Measurements from ENCODE around the gene THRB.

Gene THRB

DNA sequence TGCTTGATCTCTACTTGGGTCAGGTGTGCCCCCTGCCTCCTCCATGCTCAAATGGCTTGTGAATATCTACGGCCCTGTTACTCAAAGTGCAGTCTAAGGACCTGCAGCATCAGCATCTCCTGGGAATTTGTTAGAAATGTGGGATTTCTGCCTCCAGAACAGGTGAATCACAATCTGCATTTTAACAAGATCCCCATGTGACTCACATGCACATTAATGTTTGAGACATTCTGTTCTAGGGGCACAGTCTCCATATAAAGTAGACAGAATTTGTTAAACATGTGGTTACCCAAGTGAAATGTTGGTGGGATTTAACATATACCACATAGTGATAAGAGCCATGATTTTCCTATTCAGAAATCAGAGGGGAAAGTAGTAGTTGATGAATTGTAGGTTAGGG, 293.3 kb downstream of the THRB start:
- no peak for DNase-seq

GRCh38 chr3:24199775-24200247, 294.8 kb downstream of the THRB start:
- no peak for DNase-seq

- no peak for DNase-seq
Measured at GRCh38 chr3:24199300-24199699, 295.4 kb downstream of the THRB start.

GRCh38 chr3:24198728-24199127, 295.9 kb downstream of the THRB start:
- no peak for DNase-seq

- no peak for DNase-seq
Measured at GRCh38 chr3:24197809-24198208, 296.8 kb downstream of the THRB start.

DNA sequence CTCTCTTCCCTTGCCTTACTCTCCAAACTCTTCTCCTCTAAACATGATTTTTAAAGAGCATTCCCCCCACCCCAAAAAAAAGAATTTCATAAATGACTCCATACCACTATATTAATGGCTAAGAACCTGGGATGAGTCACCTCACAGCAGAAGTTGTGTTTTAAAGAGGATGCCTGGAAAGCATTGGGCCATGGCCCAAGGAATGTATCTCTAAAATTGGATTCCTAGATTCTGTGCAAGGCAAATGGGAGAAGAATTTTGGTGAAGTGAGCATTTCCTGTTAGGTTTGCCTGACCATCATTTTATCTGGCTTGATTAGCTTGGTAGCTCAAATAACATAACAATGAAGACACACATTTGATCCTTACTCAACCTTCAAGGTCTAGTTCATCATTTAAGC, 298.1 kb downstream of the THRB start:
- DNase-seq, result no peak

DNA sequence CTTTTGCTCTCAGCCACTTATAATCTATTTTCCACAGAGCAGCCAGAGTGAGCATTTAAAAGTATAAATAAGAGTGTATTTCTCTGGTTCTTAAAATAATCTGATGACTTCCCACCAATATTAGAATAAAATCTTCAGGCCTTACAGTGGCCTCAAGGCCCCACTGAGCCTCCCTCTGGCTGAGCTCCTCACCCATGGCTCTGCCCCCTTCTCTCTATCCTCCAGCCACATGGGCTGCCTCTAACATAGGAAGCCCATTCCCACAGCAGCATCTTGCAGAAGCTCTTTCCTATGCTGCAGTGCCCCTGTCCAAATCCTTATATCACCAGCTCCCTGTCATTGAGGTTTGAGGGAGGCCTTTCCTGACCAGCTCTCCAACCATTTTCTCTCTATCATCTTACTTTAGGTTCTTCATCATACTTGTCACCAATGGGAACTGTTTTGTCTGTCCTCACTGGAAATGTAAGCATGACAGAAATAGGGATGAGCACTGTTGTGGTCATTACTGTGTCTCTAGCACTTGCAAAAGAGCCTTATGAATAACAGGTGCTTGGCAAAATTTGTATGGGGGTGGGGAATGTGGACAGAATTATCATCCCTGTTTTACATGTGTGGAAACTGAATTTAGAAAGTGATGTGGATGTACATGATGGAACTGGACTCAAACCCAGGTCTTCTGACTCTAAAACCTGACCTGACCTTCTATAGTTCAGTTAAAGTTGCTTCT, 299.0 kb downstream of the THRB start:
- no peak for DNase-seq

GRCh38 chr3:24192469-24193056, 302.1 kb downstream of the THRB start:
- no peak for DNase-seq

- no peak for DNase-seq
Measured at GRCh38 chr3:24191801-24192403, 302.7 kb downstream of the THRB start.

DNA sequence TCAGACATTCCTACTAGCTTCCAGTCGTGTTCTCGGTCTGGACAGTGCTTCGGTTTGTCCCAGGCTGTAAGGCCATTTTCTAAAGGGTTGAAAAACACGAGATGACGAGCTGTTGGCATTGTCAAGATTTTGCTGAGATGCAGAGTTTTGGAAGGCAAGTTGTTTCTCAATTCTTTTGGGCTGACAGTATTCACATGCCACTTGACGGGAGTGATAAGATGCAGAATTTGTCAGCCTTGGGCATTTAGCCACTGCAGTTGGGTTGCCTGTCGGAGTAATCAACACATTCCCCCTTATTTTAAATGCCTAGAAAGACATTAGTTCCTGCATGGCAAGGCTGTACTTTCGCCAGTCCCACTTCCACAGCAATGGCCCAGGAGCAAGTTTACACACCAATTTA, 304.4 kb downstream of the THRB start:
- DNase-seq, result no peak

DNA sequence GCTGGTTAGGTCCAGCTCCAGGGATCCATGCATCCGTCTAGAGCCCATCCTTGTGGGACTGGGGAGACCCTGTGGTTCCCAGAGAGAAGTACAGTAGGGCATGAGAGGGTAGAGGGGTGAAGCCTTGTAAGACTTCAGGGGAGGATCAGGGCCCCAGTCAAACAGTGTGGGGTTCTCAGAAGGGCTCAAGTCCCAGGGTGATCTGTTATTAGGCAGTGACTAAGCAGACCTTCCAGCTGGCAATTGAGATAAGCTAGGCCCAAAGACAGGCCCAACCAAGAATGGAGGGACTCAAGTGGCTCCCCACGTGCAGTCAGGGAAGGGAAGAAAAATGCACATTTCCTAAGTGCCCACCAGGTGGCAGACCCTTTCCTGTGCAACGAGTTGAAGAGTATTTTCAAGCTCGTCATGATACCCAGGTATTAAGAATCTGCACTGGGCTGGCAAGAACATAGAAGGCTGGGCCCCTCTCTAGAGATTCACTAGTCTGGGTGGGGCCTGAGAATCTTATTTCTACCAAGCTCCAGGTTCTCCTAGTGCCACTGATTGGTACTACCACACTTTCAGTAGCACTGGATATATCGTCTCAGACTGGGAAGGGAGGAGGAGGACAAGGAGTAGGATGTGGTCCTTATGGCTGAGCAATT, 308.8 kb downstream of the THRB start:
- DNase-seq, result no peak

DNA sequence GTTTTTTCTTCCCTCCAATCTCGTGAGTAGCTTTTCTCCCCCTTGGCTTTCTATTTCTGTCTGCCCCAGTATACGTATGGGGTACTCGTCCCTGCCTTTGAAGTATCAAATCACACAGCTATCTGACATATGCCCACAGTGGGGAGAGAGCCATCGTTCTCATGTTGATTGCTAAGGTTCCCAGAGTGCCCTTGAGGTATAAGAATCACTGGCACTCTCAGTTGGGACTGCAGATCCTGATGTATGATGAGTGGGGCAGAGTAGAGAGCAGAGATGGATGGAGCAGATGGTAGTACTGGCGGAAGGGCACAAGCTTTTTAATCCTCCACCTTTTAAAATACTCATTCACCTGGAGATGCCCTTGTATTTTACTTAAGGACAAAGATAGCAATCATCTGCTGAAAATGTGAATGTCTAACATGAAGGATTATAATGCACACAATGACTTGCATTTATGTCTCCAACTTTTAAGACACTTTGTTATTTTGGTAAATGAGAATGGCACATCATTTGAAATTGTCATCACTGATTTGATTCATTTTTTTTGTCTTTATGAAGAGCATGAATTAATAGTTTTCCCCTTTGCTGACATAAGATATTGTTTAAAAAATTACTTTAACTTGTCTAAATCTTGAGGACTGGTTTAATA, 310.0 kb downstream of the THRB start:
- DNase-seq, result no peak

- DNase-seq, result no peak
Measured at GRCh38 chr3:24182756-24183155, 311.9 kb downstream of the THRB start.

DNA sequence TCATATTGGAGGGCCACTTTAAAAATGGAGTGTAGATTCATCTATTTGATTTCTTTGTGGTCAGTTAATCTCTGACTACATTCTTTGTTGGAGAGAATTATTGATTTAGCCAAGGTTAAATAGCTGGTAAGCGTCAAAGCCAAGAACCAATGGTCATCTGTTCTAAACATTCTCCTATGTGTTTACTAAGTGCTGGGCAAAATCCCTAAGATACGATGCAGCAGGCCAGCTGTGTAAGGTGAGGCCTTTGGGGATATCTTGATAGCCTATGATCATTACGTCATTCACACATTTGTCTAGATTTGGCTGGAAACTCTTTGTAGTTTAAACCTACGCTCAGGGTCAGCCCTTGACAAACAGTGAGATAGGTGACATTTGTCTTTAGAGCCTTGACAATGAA, 313.4 kb downstream of the THRB start:
- no peak for DNase-seq

DNA sequence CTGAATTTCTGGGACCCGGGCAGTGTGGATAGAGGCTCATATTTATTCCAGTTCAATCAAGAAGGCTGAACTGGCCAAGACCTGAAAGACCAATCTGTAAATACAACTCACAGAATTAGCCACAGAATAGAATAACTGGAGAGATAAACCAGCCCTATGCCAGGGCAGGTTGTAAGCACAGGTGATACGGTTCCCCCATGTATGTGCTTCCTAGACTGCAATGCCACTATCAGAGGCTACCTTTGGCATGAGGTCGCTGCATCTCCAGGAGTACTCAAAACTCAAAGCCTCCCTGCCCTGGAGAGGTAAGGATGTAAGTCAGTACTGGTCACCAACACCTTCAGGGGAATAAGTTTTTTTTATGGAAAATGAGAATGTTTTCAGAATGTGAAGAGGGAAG, 314.0 kb downstream of the THRB start:
- no peak for DNase-seq

DNA sequence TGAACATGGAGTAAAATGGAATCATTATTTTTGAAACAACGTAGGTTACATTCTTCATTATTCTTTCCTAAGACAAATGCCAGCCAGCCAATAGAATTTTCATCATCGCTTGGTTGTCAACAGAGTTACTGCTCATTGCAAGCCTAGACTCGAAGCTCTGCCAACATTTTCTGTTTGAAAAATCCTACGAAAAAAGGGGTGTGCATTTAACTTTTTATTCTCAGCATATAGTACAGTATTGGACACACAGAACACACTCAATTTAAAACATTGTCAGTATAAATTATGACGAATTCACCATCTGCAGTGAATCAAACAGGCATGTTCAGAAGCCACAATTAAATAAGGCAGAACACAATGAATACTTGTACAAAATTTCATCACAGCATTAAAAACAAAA, 317.4 kb downstream of the THRB start:
- no peak for DNase-seq

DNA sequence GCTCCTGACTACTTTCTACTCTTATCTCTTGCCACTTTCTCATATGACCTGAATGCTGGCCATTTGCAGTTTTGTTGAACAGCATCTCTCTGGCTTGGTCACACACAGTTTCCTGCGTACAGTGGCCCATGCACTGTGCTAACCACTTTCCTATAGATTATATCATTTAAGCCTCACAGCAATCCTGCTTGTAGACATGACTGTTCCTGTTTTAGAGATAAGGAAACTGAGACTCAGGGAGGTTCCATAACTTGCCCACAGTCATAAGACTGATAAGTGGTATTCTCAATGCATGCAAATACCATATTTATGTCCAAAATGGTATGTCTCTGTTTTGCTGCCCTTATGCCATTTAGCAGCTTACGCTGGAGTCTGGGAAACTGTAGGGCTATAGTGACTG, 320.0 kb downstream of the THRB start:
- DNase-seq, result no peak

DNA sequence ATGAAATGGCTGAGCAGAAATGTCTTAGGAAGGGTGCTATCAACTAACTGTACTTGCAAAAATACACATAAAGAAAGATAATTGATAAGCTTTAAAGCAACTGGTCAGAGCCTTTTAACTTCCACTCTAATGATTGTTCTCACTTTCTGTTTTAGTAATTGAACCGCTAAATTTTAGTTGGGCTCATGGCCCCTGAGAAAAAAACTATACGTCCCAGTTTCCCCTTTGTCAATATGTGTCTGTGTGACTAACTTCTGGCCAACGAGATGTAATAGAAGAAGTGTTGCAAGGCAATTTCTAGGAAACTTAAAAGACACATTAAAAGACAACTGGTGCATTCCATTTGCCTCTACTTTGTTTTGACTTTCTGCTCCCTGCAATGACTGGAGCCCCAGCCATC, 325.7 kb downstream of the THRB start:
- DNase-seq, result no peak

- no peak for DNase-seq
Measured at GRCh38 chr3:24167429-24167828, 327.2 kb downstream of the THRB start.

- no peak for DNase-seq
Measured at GRCh38 chr3:24166515-24166914, 328.1 kb downstream of the THRB start.

- DNase-seq, result no peak
Measured at GRCh38 chr3:24165603-24165982, 329.1 kb downstream of the THRB start.

DNA sequence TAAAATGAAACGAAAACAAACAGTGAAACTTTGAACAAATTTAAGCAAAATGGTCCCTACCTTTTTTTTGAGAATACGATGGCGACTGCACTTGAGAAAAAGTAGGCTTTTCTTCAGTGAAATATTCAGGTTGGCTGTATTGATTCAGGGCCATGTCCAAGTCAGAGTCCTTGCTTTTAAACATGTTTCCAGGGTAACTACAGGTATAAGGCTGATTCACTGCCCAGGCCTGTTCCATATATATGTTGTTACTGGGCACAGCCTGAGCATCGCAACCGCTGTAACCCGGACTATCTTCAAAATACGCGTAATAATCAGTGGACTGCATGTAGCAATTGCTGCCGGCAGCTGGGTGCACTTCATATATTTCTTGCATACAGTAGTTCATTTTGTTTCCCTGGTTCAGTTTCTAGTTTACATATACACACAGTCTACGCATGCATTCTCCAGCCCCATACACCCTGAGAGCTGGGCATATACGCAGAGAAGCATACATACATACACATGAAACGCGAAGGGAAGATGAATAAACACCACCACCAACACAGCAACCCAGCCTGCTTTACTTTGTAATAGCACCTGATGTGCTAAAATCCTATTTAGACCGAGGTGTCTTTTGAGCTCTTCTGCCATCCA, 329.6 kb downstream of the THRB start:
- DNase-seq, result no peak

- no peak for DNase-seq
Measured at GRCh38 chr3:24162929-24163328, 331.7 kb downstream of the THRB start.
